Mesendoderm (in vitro differentiated cells): ENCODE data around the gene TMEM140.

Source experiments
- DNase-seq: peaks from one replicate; pipeline ENCODE4 v3.0.0; 2013
- H2AK5ac ChIP-seq: 2 replicates; pipeline ENCODE4 v1.6.1; 2013; ENCODE audit warnings: low read length, inconsistent platforms
- H2BK120ac ChIP-seq: 2 replicates; pipeline ENCODE4 v1.6.1; 2013; ENCODE audit warnings: low read depth, mild to moderate bottlenecking, low read length, moderate library complexity, mixed read lengths
- H2BK15ac ChIP-seq: replicated peaks from 2 replicates; pipeline ENCODE4 v1.6.1; 2013; ENCODE audit warnings: low read depth, mild to moderate bottlenecking, moderate library complexity
- H2BK5ac ChIP-seq: 2 replicates; pipeline ENCODE4 v1.6.1; 2013; ENCODE audit warnings: low read length, inconsistent platforms
- H3K18ac ChIP-seq: 2 replicates; pipeline ENCODE4 v1.6.1; 2013; ENCODE audit warnings: mild to moderate bottlenecking, low read length, mixed read lengths
- H3K23ac ChIP-seq: one replicate; pipeline ENCODE4 v1.6.1; 2013; ENCODE audit warnings: low read length
- H3K27ac ChIP-seq: 2 replicates; pipeline ENCODE4 v1.5.1; 2013; ENCODE audit warnings: low read depth, mild to moderate bottlenecking, inconsistent platforms, low read length, moderate library complexity
- H3K27me3 ChIP-seq: 2 replicates; pipeline ENCODE4 v1.6.1; 2013; ENCODE audit warnings: low read length, control low read depth, mild to moderate bottlenecking, inconsistent platforms; ENCODE audit not compliant: insufficient read depth, poor library complexity
- H3K36me3 ChIP-seq: 2 replicates; pipeline ENCODE4 v1.6.1; 2013; ENCODE audit warnings: low read length, inconsistent platforms; ENCODE audit not compliant: control insufficient read depth, insufficient read depth
- H3K4ac ChIP-seq: one replicate; pipeline ENCODE4 v1.6.1; 2013; ENCODE audit warnings: low read depth, mild to moderate bottlenecking, low read length, moderate library complexity
- H3K4me1 ChIP-seq: 2 replicates; pipeline ENCODE4 v1.6.1; 2013; ENCODE audit warnings: low read depth, low read length, inconsistent platforms; ENCODE audit not compliant: control insufficient read depth
- H3K4me2 ChIP-seq: 2 replicates; pipeline ENCODE4 v1.6.1; 2013; ENCODE audit warnings: low read length
- H3K4me3 ChIP-seq: 2 replicates; pipeline ENCODE4 v1.5.1; 2013; ENCODE audit warnings: mild to moderate bottlenecking, low read length
- H3K56ac ChIP-seq: one replicate; pipeline ENCODE4 v1.6.1; 2013; ENCODE audit warnings: low read length
- H3K79me1 ChIP-seq: 2 replicates; pipeline ENCODE4 v1.6.1; 2013; ENCODE audit warnings: low read length, inconsistent platforms
- H3K79me2 ChIP-seq: 2 replicates; pipeline ENCODE4 v1.6.1; 2013; ENCODE audit warnings: mild to moderate bottlenecking, low read length; ENCODE audit not compliant: control insufficient read depth, insufficient read depth
- H3K9ac ChIP-seq: 2 replicates; pipeline ENCODE4 v1.6.1; 2013; ENCODE audit warnings: low read length, inconsistent platforms
- H4K5ac ChIP-seq: one replicate; pipeline ENCODE4 v1.6.1; 2013; ENCODE audit warnings: low read length
- H4K8ac ChIP-seq: one replicate; pipeline ENCODE4 v1.6.1; 2013; ENCODE audit warnings: low read depth, mild to moderate bottlenecking, control low read depth, low read length, moderate library complexity
- WGBS: extraction: QIAGEN DNeasy Blood & Tissue Kit; methylation state at CpG from one replicate; pipeline ENCODE4 v1.1.7; 2013; ENCODE audit warnings: low lambda C conversion rate, missing lambda C conversion rate; ENCODE audit not compliant: insufficient coverage; ENCODE audit errors: extremely low coverage; 5-methylcytosine and 5-hydroxymethylcytosine counted together

The TMEM140 gene

GRCh38 chr7:135129579-135129978 lies 18.3 kb upstream of the TMEM140 start:
- no peaks in the 10 kb centered on the region for H3K4me1 ChIP-seq
- no peak overlapping the region for H2AK5ac ChIP-seq
- H4K8ac ChIP-seq, result no peak overlapping the region
- H4K5ac ChIP-seq, result no peak overlapping the region
- H3K79me1 ChIP-seq, result no peaks in the 10 kb centered on the region
- no peak overlapping the region for H2BK120ac ChIP-seq
- H3K4ac ChIP-seq, result no peak overlapping the region
- DNase-seq, result no peak
- H3K79me2 ChIP-seq, result no peaks in the 10 kb centered on the region
- no peak overlapping the region for H2BK15ac ChIP-seq
- H3K56ac ChIP-seq, result no peak overlapping the region
- no peak overlapping the region for H3K18ac ChIP-seq
- no peak overlapping the region for H2BK5ac ChIP-seq
- no peak overlapping the region for H3K27ac ChIP-seq
- H3K9ac ChIP-seq, result no peak overlapping the region
- no peaks in the 10 kb centered on the region for H3K27me3 ChIP-seq
- no peak overlapping the region for H3K23ac ChIP-seq
- H3K4me2 ChIP-seq, result no peak overlapping the region
- no peaks in the 10 kb centered on the region for H3K36me3 ChIP-seq
- H3K4me3 ChIP-seq, result no peak overlapping the region

GRCh38 chr7:135143885-135144668 lies 3.8 kb upstream of the TMEM140 start:
- Histone ChIP-seq H2BK5ac (no peak overlapping the region), H3K4ac (no peak overlapping the region), H4K5ac (no peak overlapping the region), H3K79me1 (no peaks in the 10 kb centered on the region), H2BK120ac (no peak overlapping the region), H3K4me3 (no peak overlapping the region), H3K56ac (no peak overlapping the region), H3K27ac (no peak overlapping the region), H2BK15ac (no peak overlapping the region), H2AK5ac (no peak overlapping the region), H3K18ac (no peak overlapping the region), H3K23ac (no peak overlapping the region), H3K79me2 (no peaks in the 10 kb centered on the region), H3K4me2 (no peak overlapping the region), H3K27me3 (no peaks in the 10 kb centered on the region), H3K36me3 (no peaks in the 10 kb centered on the region), H3K9ac (no peak overlapping the region), H4K8ac (no peak overlapping the region), H3K4me1 (no peaks in the 10 kb centered on the region)
- WGBS, result no CpG with 5 or more reads among the region's 3 CpGs
- no peak for DNase-seq

- H3K56ac ChIP-seq, result no peak overlapping the region
- no peaks in the 10 kb centered on the region for H3K79me1 ChIP-seq
- no peak overlapping the region for H4K8ac ChIP-seq
- H3K27me3 ChIP-seq, result no peaks in the 10 kb centered on the region
- no peak overlapping the region for H3K23ac ChIP-seq
- H3K4ac ChIP-seq, result no peak overlapping the region
- H3K4me1 ChIP-seq, result no peaks in the 10 kb centered on the region
- H3K27ac ChIP-seq, result no peak overlapping the region
- no peak overlapping the region for H2AK5ac ChIP-seq
- H3K79me2 ChIP-seq, result no peaks in the 10 kb centered on the region
- no peak overlapping the region for H2BK5ac ChIP-seq
- no peak overlapping the region for H3K4me3 ChIP-seq
- no peak for DNase-seq
- H2BK15ac ChIP-seq, result no peak overlapping the region
- H3K36me3 ChIP-seq, result no peaks in the 10 kb centered on the region
- WGBS, result no CpG with 5 or more reads among the region's 6 CpGs
- no peak overlapping the region for H4K5ac ChIP-seq
- H3K9ac ChIP-seq, result no peak overlapping the region
- no peak overlapping the region for H2BK120ac ChIP-seq
- H3K18ac ChIP-seq, result no peak overlapping the region
- H3K4me2 ChIP-seq, result no peak overlapping the region
Measured at GRCh38 chr7:135147341-135147898, 452 bp upstream of the TMEM140 start.

GRCh38 chr7:135150072-135150782 lies 2.4 kb downstream of the TMEM140 start:
- H3K79me2 ChIP-seq, result no peaks in the 10 kb centered on the region
- H3K36me3 ChIP-seq, result no peaks in the 10 kb centered on the region
- H3K4me2 ChIP-seq, result no peak overlapping the region
- H3K56ac ChIP-seq, result no peak overlapping the region
- H2BK15ac ChIP-seq, result no peak overlapping the region
- no peak overlapping the region for H4K5ac ChIP-seq
- H3K27me3 ChIP-seq, result no peaks in the 10 kb centered on the region
- H2BK5ac ChIP-seq, result no peak overlapping the region
- no peaks in the 10 kb centered on the region for H3K79me1 ChIP-seq
- H4K8ac ChIP-seq, result no peak overlapping the region
- no peak overlapping the region for H2AK5ac ChIP-seq
- H3K4ac ChIP-seq, result no peak overlapping the region
- no peak overlapping the region for H3K18ac ChIP-seq
- H3K27ac ChIP-seq, result no peak overlapping the region
- H3K4me1 ChIP-seq, result no peaks in the 10 kb centered on the region
- H3K4me3 ChIP-seq, result no peak overlapping the region
- no peak overlapping the region for H3K9ac ChIP-seq
- DNase-seq, result no peak
- H3K23ac ChIP-seq, result no peak overlapping the region
- H2BK120ac ChIP-seq, result no peak overlapping the region
- WGBS, result no CpG with 5 or more reads among the region's 8 CpGs

GRCh38 chr7:135151132-135151531 lies 3.3 kb downstream of the TMEM140 start:
- no peaks in the 10 kb centered on the region for H3K79me2 ChIP-seq
- H3K36me3 ChIP-seq, result no peaks in the 10 kb centered on the region
- no peak overlapping the region for H3K23ac ChIP-seq
- no peak overlapping the region for H3K56ac ChIP-seq
- no peak overlapping the region for H3K4me2 ChIP-seq
- H4K8ac ChIP-seq, result no peak overlapping the region
- no peaks in the 10 kb centered on the region for H3K4me1 ChIP-seq
- no peaks in the 10 kb centered on the region for H3K79me1 ChIP-seq
- WGBS, result no CpG with 5 or more reads among the region's 2 CpGs
- no peak overlapping the region for H2AK5ac ChIP-seq
- H2BK120ac ChIP-seq, result no peak overlapping the region
- no peak overlapping the region for H2BK15ac ChIP-seq
- H4K5ac ChIP-seq, result no peak overlapping the region
- H2BK5ac ChIP-seq, result no peak overlapping the region
- no peak overlapping the region for H3K9ac ChIP-seq
- no peak for DNase-seq
- no peak overlapping the region for H3K27ac ChIP-seq
- no peak overlapping the region for H3K4ac ChIP-seq
- no peaks in the 10 kb centered on the region for H3K27me3 ChIP-seq
- H3K18ac ChIP-seq, result no peak overlapping the region
- no peak overlapping the region for H3K4me3 ChIP-seq
